ENCODE results near the gene DIS3L. TPM values are rescaled to one million over a fixed set of nuclear protein-coding genes. Genes with fewer than 3 reads are reported as not detected.
"Not testable (repeated sequence)": the region's sequence is repeated elsewhere in the genome, so short reads cannot be mapped to it uniquely, and the experiment has no call there.

The DIS3L gene
- polyA plus RNA-seq, 3 donors from 2014 or later = 27.6 to 38.2 (median 27.8) TPM

- Mint-ChIP-seq H3K27me3 (ENCODE audit: low read depth in 3 of 3) (peaks cover 17 to 26% (median 17%) of the 10 kb centered on the region in 3 donors), H3K9me3 (peaks cover 0 to 2% (median 0%) of the 10 kb centered on the region in 6 donors), H3K36me3 (peaks cover 0 to 5% (median 4%) of the 10 kb centered on the region in 3 donors), H3K4me3 (no peak overlapping the region), H3K4me1 (peaks cover 13 to 18% of the 10 kb centered on the region in 2 donors), H3K27ac (no peak overlapping the region)
- DNase-seq = no peak
Measured at GRCh38 chr15:66256692-66257091, 36.7 kb upstream of the DIS3L start.

GRCh38 chr15:66261056-66261455 is 32.3 kb upstream of the DIS3L start:
- H3K27me3 Mint-ChIP-seq (ENCODE audit: low read depth in 3 of 3) = peaks cover 6 to 21% (median 7%) of the 10 kb centered on the region in 3 donors

GRCh38 chr15:66262837-66263236 is 30.5 kb upstream of the DIS3L start:
- not testable (repeated sequence) for H3K27ac Mint-ChIP-seq, H3K36me3 Mint-ChIP-seq, H3K4me1 Mint-ChIP-seq, H3K4me3 Mint-ChIP-seq, H3K9me3 Mint-ChIP-seq, DNase-seq
- peaks cover 2 to 13% (median 4%) of the 10 kb centered on the region in 3 donors for H3K27me3 Mint-ChIP-seq (ENCODE audit: low read depth in 3 of 3)

More at GRCh38 chr15:66261056-66261455, 32.3 kb upstream of the DIS3L start:
- H3K9me3 Mint-ChIP-seq = no peaks in the 10 kb centered on the region
- no peak overlapping the region for H3K4me3 Mint-ChIP-seq
- H3K36me3 Mint-ChIP-seq = no peaks in the 10 kb centered on the region
- no peak for DNase-seq
- H3K27ac Mint-ChIP-seq = no peak overlapping the region
- no peaks in the 10 kb centered on the region for H3K4me1 Mint-ChIP-seq

GRCh38 chr15:66264859-66265513 is 28.4 kb upstream of the DIS3L start:
- Mint-ChIP-seq H3K36me3 (no peaks in the 10 kb centered on the region), H3K4me1 (no peaks in the 10 kb centered on the region), H3K27ac (no peak overlapping the region), H3K4me3 (no peak overlapping the region), H3K9me3 (no peaks in the 10 kb centered on the region), H3K27me3 (ENCODE audit: low read depth in 3 of 3) (peaks cover 4 to 13% (median 7%) of the 10 kb centered on the region in 3 donors)
- no peak for DNase-seq

- no peaks in the 10 kb centered on the region for H3K9me3 Mint-ChIP-seq
- DNase-seq = no peak
- H3K27me3 Mint-ChIP-seq (ENCODE audit: low read depth in 3 of 3) = peaks cover 5 to 11% (median 6%) of the 10 kb centered on the region in 3 donors
- H3K4me3 Mint-ChIP-seq = no peak overlapping the region
- H3K36me3 Mint-ChIP-seq = no peaks in the 10 kb centered on the region
- no peaks in the 10 kb centered on the region for H3K4me1 Mint-ChIP-seq
- no peak overlapping the region for H3K27ac Mint-ChIP-seq
Measured at GRCh38 chr15:66269326-66270090, 23.9 kb upstream of the DIS3L start.

- no peak overlapping the region for H3K4me3 Mint-ChIP-seq
- no peaks in the 10 kb centered on the region for H3K36me3 Mint-ChIP-seq
- DNase-seq = no peak
- peaks cover 5 to 11% (median 6%) of the 10 kb centered on the region in 3 donors for H3K27me3 Mint-ChIP-seq (ENCODE audit: low read depth in 3 of 3)
- H3K9me3 Mint-ChIP-seq = no peaks in the 10 kb centered on the region
- peak overlapping the region in 1 of 6 donors; percentile 60 for H3K27ac Mint-ChIP-seq
- H3K4me1 Mint-ChIP-seq = no peaks in the 10 kb centered on the region
Measured at GRCh38 chr15:66270932-66271331, 22.4 kb upstream of the DIS3L start.

- Mint-ChIP-seq H3K4me3 (no peak overlapping the region), H3K4me1 (no peaks in the 10 kb centered on the region), H3K36me3 (no peaks in the 10 kb centered on the region), H3K9me3 (no peaks in the 10 kb centered on the region), H3K27me3 (ENCODE audit: low read depth in 3 of 3) (peaks cover 2 to 6% (median 4%) of the 10 kb centered on the region in 3 donors), H3K27ac (no peak overlapping the region)
- DNase-seq = no peak
Measured at GRCh38 chr15:66275352-66275751, 18.0 kb upstream of the DIS3L start.

GRCh38 chr15:66276546-66276945 is 16.8 kb upstream of the DIS3L start:
- no peak overlapping the region for H3K27ac Mint-ChIP-seq
- H3K9me3 Mint-ChIP-seq = no peaks in the 10 kb centered on the region
- DNase-seq = no peak
- no peak overlapping the region for H3K4me3 Mint-ChIP-seq
- H3K4me1 Mint-ChIP-seq = no peaks in the 10 kb centered on the region
- peaks cover 0 to 5% (median 3%) of the 10 kb centered on the region in 3 donors for H3K27me3 Mint-ChIP-seq (ENCODE audit: low read depth in 3 of 3)
- H3K36me3 Mint-ChIP-seq = no peaks in the 10 kb centered on the region

GRCh38 chr15:66278056-66278455 is 15.3 kb upstream of the DIS3L start:
- peaks cover 0 to 4% (median 3%) of the 10 kb centered on the region in 3 donors for H3K27me3 Mint-ChIP-seq (ENCODE audit: low read depth in 3 of 3)
- DNase-seq = no peak
- no peaks in the 10 kb centered on the region for H3K4me1 Mint-ChIP-seq
- H3K36me3 Mint-ChIP-seq = no peaks in the 10 kb centered on the region
- H3K4me3 Mint-ChIP-seq = no peak overlapping the region
- no peaks in the 10 kb centered on the region for H3K9me3 Mint-ChIP-seq
- H3K27ac Mint-ChIP-seq = no peak overlapping the region

GRCh38 chr15:66278671-66279070 is 14.7 kb upstream of the DIS3L start:
- H3K4me1 Mint-ChIP-seq = no peaks in the 10 kb centered on the region
- H3K4me3 Mint-ChIP-seq = no peak overlapping the region
- H3K27me3 Mint-ChIP-seq (ENCODE audit: low read depth in 3 of 3) = peaks cover 0 to 4% (median 2%) of the 10 kb centered on the region in 3 donors
- no peak for DNase-seq
- H3K36me3 Mint-ChIP-seq = no peaks in the 10 kb centered on the region
- no peak overlapping the region for H3K27ac Mint-ChIP-seq
- H3K9me3 Mint-ChIP-seq = no peaks in the 10 kb centered on the region

- no peak overlapping the region for H3K27ac Mint-ChIP-seq
- no peak overlapping the region for H3K4me3 Mint-ChIP-seq
- H3K9me3 Mint-ChIP-seq = no peaks in the 10 kb centered on the region
Measured at GRCh38 chr15:66284271-66284670, 9.1 kb upstream of the DIS3L start.

GRCh38 chr15:66285533-66286280 is 7.7 kb upstream of the DIS3L start:
- H3K4me3 Mint-ChIP-seq = no peak overlapping the region
- no peaks in the 10 kb centered on the region for H3K36me3 Mint-ChIP-seq
- no peak for DNase-seq
- peaks cover 0 to 4% (median 4%) of the 10 kb centered on the region in 3 donors for H3K27me3 Mint-ChIP-seq (ENCODE audit: low read depth in 3 of 3)
- H3K4me1 Mint-ChIP-seq = peaks cover 7% of the 10 kb centered on the region in 2 donors
- no peaks in the 10 kb centered on the region for H3K9me3 Mint-ChIP-seq
- H3K27ac Mint-ChIP-seq = no peak overlapping the region

More at GRCh38 chr15:66284271-66284670, 9.1 kb upstream of the DIS3L start:
- no peaks in the 10 kb centered on the region for H3K36me3 Mint-ChIP-seq
- DNase-seq = no peak
- H3K27me3 Mint-ChIP-seq (ENCODE audit: low read depth in 3 of 3) = peaks cover 1 to 4% (median 4%) of the 10 kb centered on the region in 3 donors
- no peaks in the 10 kb centered on the region for H3K4me1 Mint-ChIP-seq

- Mint-ChIP-seq H3K27ac (peak overlapping the region in 1 of 6 donors; percentile 72), H3K36me3 (no peaks in the 10 kb centered on the region), H3K27me3 (ENCODE audit: low read depth in 3 of 3) (peaks cover 0 to 4% (median 2%) of the 10 kb centered on the region in 3 donors), H3K4me3 (no peak overlapping the region), H3K4me1 (peaks cover 18 to 20% of the 10 kb centered on the region in 2 donors), H3K9me3 (no peaks in the 10 kb centered on the region)
- DNase-seq = peak in 2 of 3 donors; percentile 28 to 30
Measured at GRCh38 chr15:66287461-66288057, 5.8 kb upstream of the DIS3L start.
